C4-2B (cell line): ENCODE data around the gene ZMYND10.

Source experiments
- H3K27ac ChIP-seq: fragments of 450-650 bp; 2 replicates; pipeline ENCODE4 v1.5.1; 2017
- CTCF ChIP-seq: fragments of 450-650 bp; conservative IDR thresholded peaks from 2 replicates; pipeline ENCODE4 v1.5.1; 2017; ENCODE audit warnings: mild to moderate bottlenecking
- ZFX ChIP-seq: fragments of 450-650 bp; IDR thresholded peaks from 2 replicates; pipeline ENCODE4 v1.6.1; 2017

ZMYND10 gene

GRCh38 chr3:50370594-50370993, 25.1 kb upstream of the ZMYND10 start:
- TF ChIP-seq CTCF: no peak; the same call in 1 of the 2 replicates
- no peak for TF ChIP-seq ZFX
- no peak overlapping the region for H3K27ac ChIP-seq

GRCh38 chr3:50369012-50369670, 23.6 kb upstream of the ZMYND10 start:
- TF ChIP-seq CTCF: no peak
- TF ChIP-seq ZFX: no peak
- no peak overlapping the region for H3K27ac ChIP-seq

DNA sequence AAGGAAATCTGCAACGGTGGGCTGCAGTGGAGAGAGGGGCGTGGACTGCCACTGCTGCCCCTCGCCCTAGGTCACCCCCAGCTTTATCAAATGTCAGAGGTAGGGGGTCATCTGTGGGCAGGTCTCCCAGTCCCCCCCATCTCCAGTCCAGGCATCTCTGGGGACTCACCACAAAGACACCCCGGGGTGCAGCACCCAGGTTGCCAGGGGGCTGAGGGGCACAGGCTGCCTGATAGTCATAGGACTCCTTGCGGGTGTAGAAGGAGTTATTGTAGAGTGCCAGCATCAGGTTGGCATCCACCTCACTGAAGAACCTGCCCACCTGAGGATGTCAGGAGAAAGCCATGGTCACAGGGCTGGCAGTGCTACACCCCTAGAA, 20.3 kb upstream of the ZMYND10 start:
- no peak for TF ChIP-seq ZFX
- no peak for TF ChIP-seq CTCF
- peak overlapping the region; percentile 66 for H3K27ac ChIP-seq

- no peak for TF ChIP-seq ZFX
- TF ChIP-seq CTCF: no peak; the same call in 1 of the 2 replicates
- H3K27ac ChIP-seq: peak overlapping the region; percentile 66
These were observed 19.7 kb upstream of the ZMYND10 start for GRCh38 chr3:50365080-50365841.

DNA sequence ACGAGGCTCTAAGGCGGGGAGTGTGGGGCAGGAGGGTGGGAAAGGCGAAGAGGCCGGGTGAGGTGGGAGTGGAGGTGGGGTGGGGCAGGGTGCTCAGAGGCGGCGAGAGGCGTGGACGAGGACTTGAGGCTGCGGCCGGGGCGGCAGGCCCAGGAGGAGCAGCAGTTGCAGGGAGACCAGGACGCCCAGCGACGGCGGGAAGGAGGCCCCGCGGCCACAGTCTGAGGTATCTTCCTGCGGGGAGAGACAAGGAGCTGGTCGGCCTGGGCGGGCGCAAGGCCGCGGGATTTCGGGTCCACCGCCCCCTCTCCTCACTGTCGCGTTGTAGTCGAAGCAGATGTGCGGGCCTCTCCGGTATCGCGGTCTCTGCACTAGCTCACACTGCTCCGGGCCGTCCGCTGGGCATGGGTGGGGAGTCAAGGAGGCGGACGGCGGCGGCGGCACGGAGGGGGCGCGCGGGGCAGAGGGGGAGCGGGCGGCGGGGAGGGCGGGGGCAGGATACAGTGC, 19.1 kb upstream of the ZMYND10 start:
- no peak overlapping the region for H3K27ac ChIP-seq
- TF ChIP-seq ZFX: no peak
- TF ChIP-seq CTCF: no peak

- H3K27ac ChIP-seq: peak overlapping the region; percentile 95; the same call in 1 of the 2 replicates
- TF ChIP-seq ZFX: no peak
- TF ChIP-seq CTCF: no peak
These were observed 14.2 kb upstream of the ZMYND10 start for GRCh38 chr3:50359760-50360110.

GRCh38 chr3:50358911-50359759, 13.6 kb upstream of the ZMYND10 start, which contains the start of gene TMEM115:
Gene TMEM115 (minus strand): TSS chr3:50359521. CDS start chr3:50359063, 458 bp downstream.
- TF ChIP-seq ZFX: peak; percentile 99
- no peak for TF ChIP-seq CTCF
- H3K27ac ChIP-seq: peak within 1 kb of the TSS; percentile 95
